Femur (tissue), 1 donor: ENCODE data around the gene THSD7A.

ENCODE experiments used
- DNase-seq: peaks from one replicate; pipeline ENCODE4 v3.0.0-alpha.2; 2017

Gene THSD7A

GRCh38 chr7:11491811-11492210 is 340.2 kb downstream of the THSD7A start:
- DNase-seq = no peak

- DNase-seq = no peak
Measured at GRCh38 chr7:11489280-11489679, 342.7 kb downstream of the THSD7A start.

- no peak for DNase-seq
Measured at GRCh38 chr7:11486271-11486670, 345.7 kb downstream of the THSD7A start.

GRCh38 chr7:11485636-11486035 is 346.4 kb downstream of the THSD7A start:
- DNase-seq = no peak

GRCh38 chr7:11480143-11480542 is 351.9 kb downstream of the THSD7A start:
- DNase-seq = no peak

GRCh38 chr7:11478882-11479281 is 353.1 kb downstream of the THSD7A start:
- no peak for DNase-seq

- DNase-seq = no peak
Measured at GRCh38 chr7:11478426-11478825, 353.6 kb downstream of the THSD7A start.

- DNase-seq = no peak
Measured at GRCh38 chr7:11474902-11475585, 357.0 kb downstream of the THSD7A start.

GRCh38 chr7:11473807-11474424 is 358.1 kb downstream of the THSD7A start:
- DNase-seq = no peak

- DNase-seq = no peak
Measured at GRCh38 chr7:11473220-11473619, 358.8 kb downstream of the THSD7A start.

GRCh38 chr7:11472646-11473045 is 359.4 kb downstream of the THSD7A start:
- no peak for DNase-seq

- DNase-seq = no peak
Measured at GRCh38 chr7:11471255-11471654, 360.7 kb downstream of the THSD7A start.

GRCh38 chr7:11469028-11469745 is 362.8 kb downstream of the THSD7A start:
- DNase-seq = no peak

- no peak for DNase-seq
Measured at GRCh38 chr7:11466517-11467105, 365.4 kb downstream of the THSD7A start.

GRCh38 chr7:11464624-11465023 is 367.4 kb downstream of the THSD7A start:
- DNase-seq = no peak

GRCh38 chr7:11461946-11462345 is 370.1 kb downstream of the THSD7A start:
- no peak for DNase-seq

GRCh38 chr7:11458736-11459483 is 373.1 kb downstream of the THSD7A start:
- DNase-seq = no peak

GRCh38 chr7:11457419-11457818 is 374.6 kb downstream of the THSD7A start:
- no peak for DNase-seq

- DNase-seq = no peak
Measured at GRCh38 chr7:11456574-11456973, 375.4 kb downstream of the THSD7A start.

GRCh38 chr7:11452476-11452875 is 379.5 kb downstream of the THSD7A start:
- DNase-seq = no peak

GRCh38 chr7:11450281-11450680 is 381.7 kb downstream of the THSD7A start:
- DNase-seq = no peak

GRCh38 chr7:11449316-11449715 is 382.7 kb downstream of the THSD7A start:
- DNase-seq = no peak

- no peak for DNase-seq
Measured at GRCh38 chr7:11448323-11448722, 383.7 kb downstream of the THSD7A start.
